Uterus (tissue), 2 donors: ENCODE measurements around the gene HOOK2.

ENCODE experiments used
- POLR2A ChIP-seq, 2 donors: fragments of 450-650 bp; IDR thresholded peaks; one replicate each; pipeline ENCODE4 v1.6.1; 2016; ENCODE audit warnings: antibody characterized with exemption in 2 of 2, mild to moderate bottlenecking in 1 of 2, moderate library complexity in 1 of 2
- TF ChIP-seq, protein P1 (sequence below), 4 experiments: fragments of 200-600 bp in 2 of 4; fragments of 450-650 bp in 2 of 4; sonication (generic) in 2 of 4; IDR thresholded peaks; one replicate each; pipeline ENCODE4 v1.5.1; 2016 to 2019; ENCODE audit warnings: antibody characterized with exemption in 4 of 4, mild to moderate bottlenecking in 2 of 4, moderate library complexity in 1 of 4

DNA sequence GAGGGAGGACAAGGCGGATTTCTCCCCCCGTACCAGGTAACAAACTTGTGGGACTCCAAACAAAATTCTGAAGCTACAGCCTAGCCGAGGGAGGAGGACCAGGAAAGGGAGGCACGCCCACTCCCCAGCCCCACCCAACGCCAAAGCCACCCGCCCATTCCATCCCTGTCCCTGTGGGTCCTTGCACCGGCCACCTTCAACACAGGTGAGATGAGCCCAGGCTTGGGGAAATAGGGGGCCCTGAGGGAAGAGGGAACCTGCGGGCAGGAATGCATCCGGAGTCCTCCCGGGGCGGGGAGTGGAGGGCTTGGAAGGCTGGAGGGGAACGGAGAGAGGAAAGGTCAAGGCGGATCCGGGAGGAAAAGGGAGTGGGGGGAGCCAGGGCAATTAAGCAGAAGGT, 23.7 kb downstream of the HOOK2 start, which contains the start of gene BEST2:
- TF ChIP-seq, protein P1, sequence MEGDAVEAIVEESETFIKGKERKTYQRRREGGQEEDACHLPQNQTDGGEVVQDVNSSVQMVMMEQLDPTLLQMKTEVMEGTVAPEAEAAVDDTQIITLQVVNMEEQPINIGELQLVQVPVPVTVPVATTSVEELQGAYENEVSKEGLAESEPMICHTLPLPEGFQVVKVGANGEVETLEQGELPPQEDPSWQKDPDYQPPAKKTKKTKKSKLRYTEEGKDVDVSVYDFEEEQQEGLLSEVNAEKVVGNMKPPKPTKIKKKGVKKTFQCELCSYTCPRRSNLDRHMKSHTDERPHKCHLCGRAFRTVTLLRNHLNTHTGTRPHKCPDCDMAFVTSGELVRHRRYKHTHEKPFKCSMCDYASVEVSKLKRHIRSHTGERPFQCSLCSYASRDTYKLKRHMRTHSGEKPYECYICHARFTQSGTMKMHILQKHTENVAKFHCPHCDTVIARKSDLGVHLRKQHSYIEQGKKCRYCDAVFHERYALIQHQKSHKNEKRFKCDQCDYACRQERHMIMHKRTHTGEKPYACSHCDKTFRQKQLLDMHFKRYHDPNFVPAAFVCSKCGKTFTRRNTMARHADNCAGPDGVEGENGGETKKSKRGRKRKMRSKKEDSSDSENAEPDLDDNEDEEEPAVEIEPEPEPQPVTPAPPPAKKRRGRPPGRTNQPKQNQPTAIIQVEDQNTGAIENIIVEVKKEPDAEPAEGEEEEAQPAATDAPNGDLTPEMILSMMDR (IDR thresholded peaks at IDR 0.05) = no peak
- TF ChIP-seq POLR2A (IDR thresholded peaks at IDR 0.05) = no peak
